ENCODE measurements around the gene GNAL.

GNAL gene

GRCh38 chr18:11864471-11864870 is 175.4 kb downstream of the GNAL start:
- DNase-seq (ENCODE audit: extremely low read depth, low read depth): no peak
- TF ChIP-seq CTCF (IDR thresholded peaks at IDR 0.05; ENCODE audit: low read depth, low read length): no peak

- TF ChIP-seq CTCF (IDR thresholded peaks at IDR 0.05; ENCODE audit: low read depth, low read length): no peak
- no peak for DNase-seq (ENCODE audit: extremely low read depth, low read depth)
These were observed 176.0 kb downstream of the GNAL start for GRCh38 chr18:11865071-11865470.

- no peak for TF ChIP-seq CTCF (IDR thresholded peaks at IDR 0.05; ENCODE audit: low read depth, low read length)
- no peak for DNase-seq (ENCODE audit: extremely low read depth, low read depth)
These were observed 177.3 kb downstream of the GNAL start for GRCh38 chr18:11866329-11866728.

- no peak for TF ChIP-seq CTCF (IDR thresholded peaks at IDR 0.05; ENCODE audit: low read depth, low read length)
- no peak for DNase-seq (ENCODE audit: extremely low read depth, low read depth)
These were observed 177.7 kb downstream of the GNAL start for GRCh38 chr18:11866764-11867163.

- no peak for TF ChIP-seq CTCF (IDR thresholded peaks at IDR 0.05; ENCODE audit: low read depth, low read length)
- no peak for DNase-seq (ENCODE audit: extremely low read depth, low read depth)
These were observed 179.2 kb downstream of the GNAL start for GRCh38 chr18:11868230-11868629.

- no peak for DNase-seq (ENCODE audit: extremely low read depth, low read depth)
These were observed 182.4 kb downstream of the GNAL start for GRCh38 chr18:11871501-11871900.

GRCh38 chr18:11872479-11873136 is 183.5 kb downstream of the GNAL start:
- peak; percentile 53 for TF ChIP-seq CTCF (IDR thresholded peaks at IDR 0.05; ENCODE audit: low read depth, low read length)
- no peak for DNase-seq (ENCODE audit: extremely low read depth, low read depth)

More at GRCh38 chr18:11871501-11871900, 182.4 kb downstream of the GNAL start:
- no peak for TF ChIP-seq CTCF (IDR thresholded peaks at IDR 0.05; ENCODE audit: low read depth, low read length)
